ENCODE data around the gene CIAO2B. TPM values are rescaled to one million over a fixed set of nuclear protein-coding genes. Genes with fewer than 3 reads are reported as not detected.

The CIAO2B gene
- total RNA-seq, 1 donor = 21.2 TPM

- no peaks in the 10 kb centered on the region for H3K9me3 ChIP-seq (ENCODE audit: low read depth, low read length)
- no peaks in the 10 kb centered on the region for H3K4me1 ChIP-seq (ENCODE audit: insufficient read depth, low read length)
- H3K4me3 ChIP-seq (ENCODE audit: low read length) = no peak overlapping the region
- H3K27me3 ChIP-seq (ENCODE audit: insufficient read depth, low read length) = no peaks in the 10 kb centered on the region
These were observed 47.3 kb downstream of the CIAO2B start for GRCh38 chr16:66886914-66887313.

- H3K4me1 ChIP-seq (ENCODE audit: insufficient read depth, low read length) = peaks cover 4% of the 10 kb centered on the region
- H3K27me3 ChIP-seq (ENCODE audit: insufficient read depth, low read length) = peaks cover 2% of the 10 kb centered on the region
- H3K9me3 ChIP-seq (ENCODE audit: low read depth, low read length) = no peaks in the 10 kb centered on the region
- H3K4me3 ChIP-seq (ENCODE audit: low read length) = no peak overlapping the region
These were observed 47.9 kb downstream of the CIAO2B start for GRCh38 chr16:66886321-66886720.

- no peak overlapping the region for H3K4me3 ChIP-seq (ENCODE audit: low read length)
- H3K9me3 ChIP-seq (ENCODE audit: low read depth, low read length) = no peaks in the 10 kb centered on the region
- peaks cover 2% of the 10 kb centered on the region for H3K27me3 ChIP-seq (ENCODE audit: insufficient read depth, low read length)
- H3K4me1 ChIP-seq (ENCODE audit: insufficient read depth, low read length) = peaks cover 12% of the 10 kb centered on the region
These were observed 48.7 kb downstream of the CIAO2B start for GRCh38 chr16:66885491-66885890.

GRCh38 chr16:66882702-66883101 lies 51.5 kb downstream of the CIAO2B start:
- no peak overlapping the region for H3K4me3 ChIP-seq (ENCODE audit: low read length)
- no peaks in the 10 kb centered on the region for H3K9me3 ChIP-seq (ENCODE audit: low read depth, low read length)
- H3K27me3 ChIP-seq (ENCODE audit: insufficient read depth, low read length) = peaks cover 2% of the 10 kb centered on the region
- H3K4me1 ChIP-seq (ENCODE audit: insufficient read depth, low read length) = peaks cover 28% of the 10 kb centered on the region

Other genes with a start within 250 kb of the CIAO2B start
- gene CMTM4, start 237.7 kb downstream of the CIAO2B start, total RNA-seq = 2.0 TPM
- gene DYNC1LI2, start 182.8 kb downstream of the CIAO2B start, total RNA-seq = 124 TPM
- 0.42 TPM for gene TERB1, start 132.8 kb downstream of the CIAO2B start, total RNA-seq
- gene NAE1, start 103.4 kb downstream of the CIAO2B start, total RNA-seq = 76.7 TPM
- gene CA7, start 90.0 kb downstream of the CIAO2B start, total RNA-seq = not detected
- 4.0 TPM for gene PDP2, start 53.9 kb downstream of the CIAO2B start, total RNA-seq
- not detected for gene CDH16, start 15.5 kb downstream of the CIAO2B start, total RNA-seq
- 1.3 TPM for gene RRAD, start 8.9 kb downstream of the CIAO2B start, total RNA-seq
- gene CES2, start 1.1 kb upstream of the CIAO2B start, total RNA-seq = 23.8 TPM
- gene CES3, start 26.9 kb upstream of the CIAO2B start, total RNA-seq = 0.63 TPM
- 5.6 TPM for gene CES4A, start 54.2 kb upstream of the CIAO2B start, total RNA-seq
- gene CBFB, start 94.7 kb upstream of the CIAO2B start, total RNA-seq = 80.5 TPM
- gene PHAF1, start 175.5 kb upstream of the CIAO2B start, total RNA-seq = 32.5 TPM
- 2.0 TPM for gene B3GNT9, start 216.6 kb upstream of the CIAO2B start, total RNA-seq
- gene TRADD, start 225.5 kb upstream of the CIAO2B start, total RNA-seq = 18.4 TPM
- 8.5 TPM for gene FBXL8, start 225.6 kb upstream of the CIAO2B start, total RNA-seq
- gene HSF4, start 230.3 kb upstream of the CIAO2B start, total RNA-seq = 2.7 TPM
- gene NOL3, start 236.1 kb upstream of the CIAO2B start, total RNA-seq = 0.73 TPM
- 3.5 TPM for gene MATCAP1, start 249.6 kb upstream of the CIAO2B start, total RNA-seq